ENCODE data around the gene WNT7B.

GRCh38 chr22:45942344-45942743 lies 34.6 kb downstream of the WNT7B start:
- TF ChIP-seq CTCF (IDR thresholded peaks at IDR 0.05; ENCODE audit: low read depth, low read length, poor library complexity, severe bottlenecking): no peak
- no peak for TF ChIP-seq EZH2phosphoT487 (IDR thresholded peaks at IDR 0.05; ENCODE audit: borderline replicate concordance, low read length)
